NCI-H526 (cell line): ENCODE data around the gene NDUFB6.
"Not testable (repeated sequence)": the region's sequence is repeated elsewhere in the genome, so short reads cannot be mapped to it uniquely, and the experiment has no call there.

Experiments
- DNase-seq, 2 experiments: peaks; one replicate each; lab custom pipeline; 2025; lab: John Stamatoyannopoulos, UW

Gene NDUFB6

DNA sequence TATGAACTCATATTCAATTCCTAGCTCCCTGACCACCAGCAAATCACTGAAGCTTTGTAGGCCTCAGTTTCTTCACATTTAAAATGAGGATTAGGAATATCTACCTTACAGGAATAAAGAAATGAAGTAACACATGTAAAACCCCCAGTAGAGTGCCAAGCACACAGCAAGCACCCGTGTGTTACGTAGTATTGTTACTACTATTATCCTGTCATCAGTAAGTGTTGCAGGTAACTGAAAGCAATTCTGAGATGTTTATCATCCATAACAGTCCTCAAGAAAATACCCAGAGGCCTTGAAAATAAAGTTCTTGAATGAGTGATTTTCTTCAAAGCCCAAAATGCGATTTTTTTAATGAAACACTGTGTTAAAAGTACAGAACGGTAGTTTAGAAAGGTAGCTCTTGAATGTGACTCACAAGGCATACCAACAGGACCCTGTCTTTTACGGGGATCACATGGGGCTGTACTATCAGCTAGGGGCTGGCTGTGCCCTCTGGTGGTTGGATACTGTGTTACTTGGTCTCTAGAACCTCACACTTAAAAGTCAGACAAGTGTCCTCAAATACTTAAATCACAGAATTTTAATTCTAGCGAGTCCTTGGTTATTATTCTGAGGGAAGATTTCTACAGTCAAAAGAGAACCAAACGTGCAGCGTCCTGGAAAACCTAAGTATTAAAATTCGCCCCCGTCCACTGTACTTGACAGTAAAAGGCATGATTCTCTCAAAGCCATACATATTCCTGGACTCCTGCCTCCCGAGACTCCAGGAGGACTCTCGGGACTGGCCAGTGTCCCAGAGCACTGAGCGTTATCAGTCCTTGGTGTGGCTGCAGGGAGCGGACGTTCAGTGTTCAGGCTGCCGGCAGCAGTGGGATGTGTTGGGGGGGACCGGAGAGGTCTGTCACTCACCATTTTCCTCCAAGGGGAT lies 725 bp downstream of the NDUFB6 start:
- DNase-seq: peak; percentile 74 to 86

DNA sequence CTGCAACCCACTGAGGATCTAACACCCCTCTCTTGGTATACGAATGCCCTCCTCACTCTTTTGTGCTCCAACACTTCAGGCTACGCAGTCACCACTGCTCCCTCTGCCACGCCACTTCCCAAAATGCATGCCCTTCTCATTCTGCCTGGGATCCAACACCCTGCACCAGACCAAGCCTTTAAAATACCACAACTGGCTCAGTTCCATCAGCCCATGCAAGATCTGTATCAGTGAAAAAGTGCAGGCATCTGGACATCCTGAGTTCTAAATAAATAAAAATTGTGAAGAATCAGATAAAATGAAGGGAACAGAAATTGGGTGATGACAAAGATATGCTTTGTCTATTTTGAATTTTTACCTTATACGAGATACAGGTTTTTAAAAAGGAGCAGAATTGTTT lies 2.7 kb downstream of the NDUFB6 start:
- no peak for DNase-seq

DNA sequence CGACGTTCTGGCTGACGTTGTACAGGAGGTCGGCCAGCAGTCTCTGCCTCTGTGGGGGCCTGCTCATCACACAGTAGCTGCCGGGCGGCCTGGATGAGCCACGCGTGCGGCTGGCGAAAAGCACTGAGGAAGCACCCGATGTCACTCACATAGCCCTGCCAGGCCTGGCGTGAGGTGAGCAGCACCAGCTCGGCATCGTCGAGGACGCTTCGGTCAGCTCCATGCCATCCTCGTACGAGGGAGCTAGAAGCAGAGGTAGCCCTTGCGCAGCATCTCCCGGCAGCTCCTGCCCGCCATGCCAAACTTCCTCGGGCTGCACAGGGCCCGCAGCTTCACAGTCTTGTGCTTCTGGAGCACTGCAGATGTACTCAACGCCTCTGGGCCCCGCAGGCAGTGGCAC lies 6.2 kb downstream of the NDUFB6 start:
- DNase-seq: no peak

DNA sequence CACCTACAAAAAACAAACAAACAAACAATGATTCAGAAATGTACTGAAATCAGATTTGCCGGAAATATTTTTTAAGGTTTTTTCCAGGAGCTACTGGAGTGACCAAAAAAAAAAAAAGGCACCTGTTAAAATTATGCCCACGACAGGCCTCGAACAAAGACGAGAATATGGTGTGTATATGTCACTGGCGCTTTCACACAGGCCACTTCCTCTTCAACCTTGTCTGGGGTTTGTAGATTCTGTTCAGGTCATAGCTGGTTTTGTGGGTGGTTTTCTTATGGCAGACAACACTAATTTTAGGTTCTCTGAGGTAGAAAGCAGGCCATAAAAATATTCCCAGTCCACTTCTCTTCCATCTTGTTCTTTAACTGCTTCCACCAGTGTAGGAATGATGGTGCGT lies 7.0 kb downstream of the NDUFB6 start:
- DNase-seq: no peak

DNA sequence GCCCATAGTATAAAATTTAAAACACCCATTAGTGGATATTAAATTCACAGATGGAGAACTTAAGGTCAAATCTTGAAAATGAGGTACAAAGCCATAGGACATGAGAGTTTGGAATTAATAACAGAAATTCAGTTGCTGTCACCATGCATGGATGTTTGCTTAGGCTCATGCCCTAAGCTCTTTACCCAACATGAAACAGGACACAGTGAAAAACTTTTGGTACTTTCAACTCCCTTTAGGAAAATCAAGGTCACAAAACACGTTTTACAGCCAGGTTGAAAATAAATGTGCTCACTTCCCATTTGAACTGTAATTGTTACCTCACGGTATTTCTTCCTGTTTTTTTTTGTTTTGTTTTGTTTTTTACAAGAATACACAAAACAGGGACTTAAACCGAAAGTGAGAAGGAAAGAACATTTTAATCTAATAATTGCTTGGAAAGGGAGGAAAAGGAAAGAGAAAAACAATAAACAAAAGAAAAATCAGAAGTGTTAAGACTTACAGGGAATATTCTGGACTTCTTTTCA lies 14.5 kb downstream of the NDUFB6 start:
- no peak for DNase-seq

DNA sequence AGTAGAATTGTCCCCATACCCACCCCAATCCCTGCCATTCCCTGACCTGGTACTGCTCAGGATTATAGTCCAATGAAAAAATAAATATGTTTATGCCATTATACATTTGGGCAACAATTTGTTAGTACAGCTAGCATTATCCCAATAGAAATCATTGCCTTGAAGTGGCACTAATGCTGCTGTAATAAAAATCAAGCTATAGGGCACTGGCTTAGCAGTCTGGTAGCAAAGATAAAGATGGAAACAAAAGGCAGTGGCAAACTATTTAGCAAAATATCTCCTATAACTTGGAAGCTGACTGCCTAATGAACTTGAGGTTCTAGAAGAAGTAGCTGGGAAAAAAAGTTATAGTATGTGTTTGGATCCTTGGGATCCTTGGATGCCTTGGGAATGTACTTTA lies 18.4 kb downstream of the NDUFB6 start:
- DNase-seq: no peak

DNA sequence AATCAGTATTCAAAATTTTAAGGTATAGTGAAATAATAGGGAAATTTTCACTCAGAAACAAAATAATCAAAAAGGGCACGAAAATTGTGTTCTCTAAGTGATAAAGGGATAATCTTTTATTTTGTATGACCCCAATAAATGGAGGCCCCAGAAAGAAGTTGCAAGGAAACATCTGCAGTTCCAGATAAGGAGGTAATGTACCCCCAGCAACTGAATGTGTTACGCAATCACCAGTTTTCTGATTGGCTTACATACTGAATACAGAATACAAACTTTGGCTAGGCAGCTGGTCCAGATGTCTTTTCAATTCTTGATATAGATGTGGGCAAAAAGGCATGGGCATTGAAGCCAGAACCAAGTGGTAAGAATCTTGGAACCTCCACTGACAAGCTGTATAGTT lies 18.9 kb downstream of the NDUFB6 start:
- no peak for DNase-seq

DNA sequence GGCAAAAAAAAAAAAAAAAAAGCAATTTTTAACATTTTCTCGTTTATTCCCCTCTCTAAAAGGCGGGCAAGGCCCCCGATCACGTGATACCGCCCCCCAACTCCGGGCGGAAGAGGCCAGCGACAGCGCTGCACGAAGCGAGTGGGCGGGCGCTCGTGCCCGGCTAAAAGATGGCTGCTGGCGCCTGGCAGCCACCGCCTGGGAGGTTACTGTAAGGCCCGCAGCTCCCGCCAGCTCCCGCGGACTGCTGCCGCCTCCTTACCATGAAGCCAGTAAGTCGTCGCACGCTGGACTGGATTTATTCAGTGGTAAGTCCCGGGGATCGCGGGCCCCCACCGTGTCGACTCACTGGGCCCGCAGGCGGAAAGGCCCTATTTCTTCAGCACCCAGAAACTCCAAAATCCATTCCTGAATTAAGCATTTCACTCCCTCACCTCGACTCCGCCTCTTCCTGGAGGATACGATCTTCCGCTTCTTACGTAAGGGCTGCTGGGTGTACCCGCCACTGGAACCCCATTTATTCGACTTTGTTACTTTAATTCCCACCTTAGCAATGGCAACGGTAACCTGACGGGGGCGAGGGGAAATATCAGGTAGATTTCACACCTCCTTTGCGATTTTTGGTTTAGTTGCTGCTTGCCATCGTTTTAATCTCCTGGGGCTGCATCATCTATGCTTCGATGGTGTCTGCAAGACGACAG lies 20.6 kb downstream of the NDUFB6 start, which contains the start of the genes SMIM27 and TOPORS:
Gene SMIM27, plus strand, starts transcription at position 156 of the 701 bp plus-strand sequence. Its CDS starts 108 bp downstream, at position 264.
Gene TOPORS, minus strand, starts transcription at position 415 of the 701 bp plus-strand sequence. Its CDS starts 150 bp downstream, at position 265.
- DNase-seq: peak; percentile 85 to 92

DNA sequence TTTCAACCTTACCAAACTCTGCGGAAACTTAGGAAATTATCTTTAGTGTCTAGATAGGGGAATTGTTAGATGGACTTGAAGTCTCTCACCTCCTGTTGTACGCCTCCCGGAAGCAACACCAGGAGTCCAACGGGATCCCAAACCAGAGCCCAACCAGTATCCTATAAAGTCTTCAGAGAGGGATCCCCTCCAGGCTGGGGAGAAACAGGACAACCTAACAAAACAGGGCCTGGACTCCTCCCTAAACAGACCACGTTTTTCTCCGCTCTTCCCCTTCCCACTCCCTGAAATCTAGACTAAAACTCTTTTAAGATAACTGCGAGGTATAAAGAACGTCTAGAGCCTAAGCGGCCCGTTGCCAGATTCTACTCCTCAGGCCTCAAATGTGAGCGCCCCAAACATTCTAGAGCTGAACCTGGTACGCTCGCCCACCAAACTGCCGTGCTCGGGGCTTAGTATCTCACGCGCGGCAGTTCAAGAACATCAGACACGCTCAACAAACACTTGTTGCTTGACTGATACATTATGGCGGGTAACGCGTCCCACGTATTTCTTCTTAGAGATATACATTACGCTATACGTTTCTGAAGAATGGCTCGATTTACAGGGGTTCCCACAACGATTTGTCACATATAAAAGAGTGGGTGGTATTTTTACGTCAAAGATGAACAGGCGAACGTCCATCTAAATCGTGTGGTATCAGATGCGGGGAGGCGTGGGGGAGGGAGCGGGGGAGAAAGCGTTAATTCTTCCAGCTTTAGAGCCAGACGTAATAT lies 21.5 kb downstream of the NDUFB6 start:
- DNase-seq: peak; percentile 68 to 78

DNA sequence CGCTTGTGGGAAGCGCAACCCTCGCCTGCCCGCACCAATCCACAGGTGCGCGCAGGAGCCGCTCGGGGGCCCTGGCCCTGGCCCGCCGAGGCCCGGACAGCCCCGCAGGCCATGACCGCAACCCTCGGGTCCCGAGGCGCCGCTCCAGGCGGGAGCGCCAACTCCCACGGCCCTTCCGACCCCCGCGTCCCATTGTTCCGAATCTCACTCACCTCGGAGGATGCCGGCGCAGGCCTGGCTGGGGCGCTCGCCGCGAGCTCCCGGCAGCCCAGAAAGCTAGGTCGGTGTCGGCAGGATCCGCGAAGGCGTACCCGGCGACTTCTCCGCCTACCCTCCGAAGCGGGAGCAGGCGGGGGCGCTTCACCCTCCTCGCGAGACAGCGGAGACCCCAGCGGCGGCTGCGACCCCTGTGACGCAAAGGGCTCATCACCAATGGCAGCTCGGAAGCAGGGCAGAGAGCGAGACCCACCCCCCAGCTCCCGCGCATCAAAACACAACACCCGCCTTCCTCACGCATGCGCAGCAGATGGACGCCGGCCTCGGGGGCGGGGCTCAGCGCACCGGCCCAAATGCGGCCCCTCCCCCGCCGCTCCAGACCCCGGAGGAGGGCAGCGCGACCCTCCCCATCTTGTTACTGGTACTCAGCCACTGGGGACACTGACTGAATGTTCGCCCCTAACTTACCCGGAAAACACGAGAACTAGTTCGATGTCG lies 22.2 kb downstream of the NDUFB6 start:
- peak; percentile 89 to 96 for DNase-seq

DNA sequence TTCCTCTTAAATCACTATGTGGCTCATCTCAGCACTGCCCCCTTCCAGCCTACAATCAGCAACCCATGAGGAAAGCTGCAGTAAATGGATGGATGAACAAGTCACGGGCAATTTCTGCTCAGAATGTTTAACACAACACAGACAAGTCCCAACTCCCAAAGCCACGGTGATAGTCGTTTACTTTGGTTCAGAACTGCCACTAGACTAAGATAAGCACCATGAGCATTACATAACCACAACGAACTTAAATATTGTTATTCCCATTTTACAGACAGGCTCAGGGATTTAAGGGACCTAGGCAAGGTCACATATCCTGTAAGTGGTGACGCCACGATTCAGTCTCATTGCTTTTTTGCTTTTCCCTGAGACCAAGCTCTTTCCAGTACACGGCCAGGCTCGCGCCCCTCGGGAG lies 22.8 kb downstream of the NDUFB6 start:
- peak in 1 of 2 experiments; percentile 40 for DNase-seq

DNA sequence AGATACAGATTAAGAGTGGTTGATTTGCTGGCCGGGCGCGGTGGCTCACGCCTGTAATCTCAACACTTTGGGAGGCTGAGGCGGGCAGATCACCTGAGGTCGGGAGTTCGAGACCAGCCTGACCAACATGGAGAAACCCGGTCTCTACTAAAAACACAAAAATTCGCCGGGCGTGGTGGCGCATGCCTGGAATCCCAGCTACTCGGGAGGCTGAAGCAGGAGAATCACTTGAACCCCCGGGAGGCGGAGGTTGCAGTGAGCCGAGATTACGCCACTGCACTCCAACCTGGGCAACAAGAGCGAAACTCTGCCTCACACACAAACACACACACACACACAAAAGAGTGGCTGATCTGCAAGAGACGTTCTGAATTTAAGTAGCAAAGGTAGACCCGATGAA lies 24.7 kb downstream of the NDUFB6 start:
- not testable (repeated sequence) for DNase-seq

DNA sequence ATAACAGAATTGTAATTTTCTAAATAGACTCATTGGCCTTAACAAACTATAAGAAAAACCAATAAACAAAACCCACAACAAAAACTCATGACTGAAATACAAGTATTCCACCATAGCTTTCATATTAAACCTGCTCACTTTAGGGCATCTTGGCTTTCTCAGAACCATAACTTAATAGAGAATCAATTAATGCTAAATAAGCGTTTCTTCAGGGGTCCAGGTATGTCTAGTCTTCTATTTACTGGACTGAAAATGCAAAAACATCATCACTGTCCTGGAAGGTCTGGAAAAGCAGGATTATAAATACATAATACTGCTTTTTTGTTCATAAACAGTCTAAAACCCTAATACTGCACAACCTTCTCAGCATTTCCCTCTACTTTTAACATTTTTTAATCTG lies 27.1 kb downstream of the NDUFB6 start:
- no peak for DNase-seq

DNA sequence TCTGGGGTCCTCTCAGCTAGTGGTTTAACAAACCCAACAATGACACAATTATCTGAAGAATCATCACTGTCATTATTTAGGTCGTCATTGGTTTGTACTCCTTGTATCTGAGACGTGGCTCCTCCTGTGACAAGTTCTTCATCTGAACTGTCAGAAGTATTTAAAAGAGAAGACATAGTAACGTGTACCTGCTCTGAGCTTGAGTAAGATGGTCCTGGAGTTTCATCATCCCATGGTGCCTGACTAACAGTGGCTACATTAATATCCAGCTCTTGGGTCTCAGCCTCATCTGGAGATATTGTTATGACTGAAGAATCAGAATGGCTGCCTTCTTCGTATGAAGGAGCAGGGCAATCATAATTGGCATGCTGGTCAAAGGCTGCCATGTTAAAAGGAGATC lies 29.9 kb downstream of the NDUFB6 start:
- DNase-seq: no peak

DNA sequence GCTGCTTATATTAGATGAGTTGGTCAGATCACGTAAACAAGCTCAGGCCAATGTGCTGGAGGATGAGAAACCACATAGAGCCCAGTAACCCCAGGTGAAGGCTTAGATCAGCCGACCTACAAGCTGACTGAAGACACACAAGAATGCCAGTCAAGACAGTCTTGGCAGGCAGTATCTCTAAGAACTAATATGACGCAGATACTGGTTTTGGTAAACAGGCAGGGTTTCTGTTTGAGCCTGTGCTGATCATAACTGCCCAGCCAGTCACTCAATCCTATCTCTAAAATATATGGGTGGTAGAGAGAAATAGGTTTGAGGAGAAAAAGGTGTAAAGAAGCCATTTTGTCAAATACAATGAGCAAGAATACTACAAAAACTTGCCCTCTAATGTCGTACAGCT lies 39.1 kb downstream of the NDUFB6 start:
- no peak for DNase-seq

DNA sequence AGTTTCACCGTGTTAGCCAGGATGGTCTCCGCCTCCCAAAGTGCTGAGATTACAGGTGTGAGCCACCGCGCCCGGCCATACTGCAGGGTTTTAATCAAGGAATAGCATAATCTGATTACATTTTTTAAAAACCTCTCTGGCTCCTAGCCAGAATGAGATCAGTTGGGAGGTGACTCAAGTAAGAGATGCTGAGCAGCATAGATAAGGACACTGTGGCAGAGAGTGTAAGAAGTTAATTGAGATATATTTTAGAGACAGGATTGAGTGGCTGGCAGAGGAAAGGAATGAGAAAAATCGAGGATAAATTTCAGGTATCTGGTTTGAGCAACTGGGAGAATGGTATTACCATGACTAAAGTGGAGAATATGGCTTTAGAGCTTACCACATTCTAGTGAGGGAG lies 39.6 kb downstream of the NDUFB6 start:
- no peak for DNase-seq

DNA sequence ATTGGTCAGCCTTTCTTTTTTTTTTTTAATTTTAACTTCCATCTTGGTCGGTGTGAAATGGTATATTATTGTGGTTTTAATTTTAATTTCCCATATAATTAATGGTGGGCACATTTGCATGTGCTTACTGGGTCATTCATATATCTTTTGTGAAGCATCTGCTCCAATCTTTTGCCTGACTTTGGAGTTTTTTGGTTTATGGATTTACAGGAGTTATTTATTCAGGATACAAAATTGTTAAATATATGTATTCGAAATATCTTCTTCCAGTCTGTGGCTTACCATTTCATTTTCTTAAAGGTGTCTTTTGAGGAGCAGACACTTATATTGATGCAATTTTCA lies 46.3 kb downstream of the NDUFB6 start:
- DNase-seq: no peak

DNA sequence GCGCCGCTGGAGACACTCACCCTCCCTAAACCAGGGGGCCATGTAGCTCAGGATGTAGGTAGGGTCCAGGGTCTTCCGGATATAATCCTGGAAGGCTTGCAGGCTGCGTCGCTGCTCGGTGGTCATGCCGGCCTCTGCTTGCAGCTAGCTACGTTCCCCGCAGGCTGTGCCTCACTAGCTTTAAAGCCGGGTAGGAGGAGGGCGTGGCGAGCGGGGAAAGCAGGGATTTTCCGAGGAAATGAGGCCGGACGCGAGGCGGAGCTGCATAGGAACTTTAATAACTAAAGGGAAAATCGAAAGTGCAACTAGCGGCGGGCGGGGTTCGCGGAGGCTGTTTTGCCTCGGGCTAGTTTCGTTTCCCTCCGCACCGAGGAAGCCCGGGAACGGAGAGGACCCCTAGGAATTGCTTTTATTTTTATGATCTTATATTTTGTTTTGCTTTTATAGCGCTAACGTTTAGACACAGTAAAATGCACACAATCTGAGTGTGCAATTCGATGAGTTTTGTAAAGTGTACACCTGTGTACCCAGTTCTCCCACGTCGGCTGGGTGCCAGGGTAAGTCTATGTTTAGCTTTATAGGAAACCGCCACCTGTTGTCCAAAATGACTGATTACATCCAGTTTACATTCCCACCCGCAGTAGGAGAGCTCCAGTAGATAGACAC lies 46.8 kb downstream of the NDUFB6 start, which contains the start of gene RIGI:
Gene RIGI, minus strand, starts transcription at position 156 of the 666 bp plus-strand sequence. Its CDS starts 30 bp downstream, at position 126.
- peak; percentile 92 to 96 for DNase-seq

DNA sequence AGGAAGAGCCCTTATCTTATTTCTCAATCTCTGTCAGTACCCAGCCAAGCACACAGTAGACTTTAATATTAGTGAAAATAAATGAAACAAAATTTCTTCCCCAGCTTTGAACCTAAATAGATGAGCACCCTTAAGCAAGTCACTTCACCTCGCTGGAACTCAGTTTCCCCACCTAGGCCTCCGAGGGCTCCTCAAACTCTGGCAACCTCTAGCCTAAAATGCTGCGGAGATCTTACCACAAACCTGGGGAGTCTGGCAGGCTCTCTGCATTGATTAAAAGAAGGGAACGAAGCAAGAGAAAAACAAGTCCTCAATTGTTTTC lies 47.3 kb downstream of the NDUFB6 start:
- no peak for DNase-seq

DNA sequence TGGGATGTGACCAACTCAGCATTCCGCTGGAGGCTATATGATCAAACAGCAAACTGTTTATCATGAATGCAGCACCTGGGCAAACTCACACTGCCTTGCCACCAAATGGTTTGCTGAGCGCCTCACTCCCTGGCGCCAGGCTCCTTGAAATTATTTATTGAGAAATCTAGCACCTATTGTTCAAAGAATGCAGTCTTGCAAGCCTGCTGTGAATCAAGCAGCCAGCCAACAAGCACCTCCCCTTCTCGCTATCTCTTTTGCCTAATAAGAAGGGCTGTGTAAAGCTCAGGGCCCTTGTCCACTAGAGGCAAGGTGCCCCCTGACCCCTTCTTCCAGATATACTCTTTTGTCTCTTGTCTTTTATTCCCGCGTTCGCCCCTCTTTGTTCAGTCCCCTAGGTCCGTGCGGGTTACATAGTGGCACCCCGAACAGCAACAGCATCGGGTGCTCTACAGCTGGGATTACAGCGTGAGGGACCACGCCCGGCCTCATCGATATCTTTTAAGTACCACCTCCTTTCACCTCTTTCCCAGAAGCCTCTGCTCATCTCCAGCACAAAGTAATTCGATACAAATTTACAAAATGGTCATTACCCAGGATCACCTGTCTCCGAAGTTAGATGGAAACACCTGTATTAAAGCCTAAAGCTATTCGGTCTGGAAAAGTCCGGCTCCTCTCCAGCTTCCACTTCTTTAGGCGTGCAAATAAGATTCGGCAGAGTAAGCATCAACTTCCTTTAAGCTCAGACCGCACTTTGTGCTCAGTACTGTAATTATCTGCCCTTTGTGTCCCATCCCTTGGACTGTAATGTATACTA lies 47.9 kb downstream of the NDUFB6 start:
- peak; percentile 70 to 71 for DNase-seq
